Activated CD4-positive, alpha-beta T cell treated with anti-CD3 and anti-CD28 coated beads, Interleukin-2, amount 50 U/mL, for 24 hours (primary cell): ENCODE results near the gene HKDC1.
"Not testable (repeated sequence)": the region's sequence is repeated elsewhere in the genome, so short reads cannot be mapped to it uniquely, and the experiment has no call there.

Source experiments
- DNase-seq, 2 donors: peaks; one replicate each; pipeline ENCODE4 v3.0.0-alpha.2; 2020; ENCODE audit warnings: low read depth in 1 of 2, low spot score in 1 of 2

Gene HKDC1

GRCh38 chr10:69275444-69275843 lies 55.3 kb downstream of the HKDC1 start:
- DNase-seq: no peak

- no peak for DNase-seq
Measured at GRCh38 chr10:69276503-69276902, 56.4 kb downstream of the HKDC1 start.

GRCh38 chr10:69278446-69278963 lies 58.4 kb downstream of the HKDC1 start, which contains the start of gene HK1:
Gene HK1, plus strand, starts transcription at chr10:69278496.
- DNase-seq: no peak

- DNase-seq: no peak
Measured at GRCh38 chr10:69279110-69279509, 59.0 kb downstream of the HKDC1 start.

- DNase-seq: no peak
Measured at GRCh38 chr10:69281507-69282413, 61.6 kb downstream of the HKDC1 start.

GRCh38 chr10:69284402-69284801 lies 64.3 kb downstream of the HKDC1 start:
- not testable (repeated sequence) for DNase-seq

GRCh38 chr10:69285699-69286098 lies 65.6 kb downstream of the HKDC1 start:
- no peak for DNase-seq

- DNase-seq: no peak
Measured at GRCh38 chr10:69287181-69287580, 67.0 kb downstream of the HKDC1 start.

GRCh38 chr10:69290993-69291392 lies 70.9 kb downstream of the HKDC1 start:
- DNase-seq: no peak

- DNase-seq: no peak
Measured at GRCh38 chr10:69292459-69292858, 72.3 kb downstream of the HKDC1 start.

- no peak for DNase-seq
Measured at GRCh38 chr10:69295027-69295636, 75.0 kb downstream of the HKDC1 start.

- no peak for DNase-seq
Measured at GRCh38 chr10:69303632-69304051, 83.5 kb downstream of the HKDC1 start.

GRCh38 chr10:69306421-69306820 lies 86.3 kb downstream of the HKDC1 start:
- DNase-seq: no peak

GRCh38 chr10:69307434-69307833 lies 87.3 kb downstream of the HKDC1 start:
- DNase-seq: no peak

GRCh38 chr10:69308304-69308703 lies 88.2 kb downstream of the HKDC1 start:
- DNase-seq: not testable (repeated sequence)

- no peak for DNase-seq
Measured at GRCh38 chr10:69311309-69311708, 91.2 kb downstream of the HKDC1 start.

GRCh38 chr10:69312528-69312927 lies 92.4 kb downstream of the HKDC1 start:
- no peak for DNase-seq

- DNase-seq: no peak
Measured at GRCh38 chr10:69315100-69315542, 95.0 kb downstream of the HKDC1 start.

- DNase-seq: no peak
Measured at GRCh38 chr10:69315610-69316312, 95.6 kb downstream of the HKDC1 start.

GRCh38 chr10:69316313-69317059 lies 96.4 kb downstream of the HKDC1 start:
- no peak for DNase-seq
